Measurements from ENCODE around the gene PBX1.

The PBX1 gene

GRCh38 chr1:164780863-164781262 is 221.9 kb downstream of the PBX1 start:
- no peak for DNase-seq (ENCODE audit: low read depth)

GRCh38 chr1:164781972-164782371 is 223.0 kb downstream of the PBX1 start:
- DNase-seq (ENCODE audit: low read depth): no peak

DNA sequence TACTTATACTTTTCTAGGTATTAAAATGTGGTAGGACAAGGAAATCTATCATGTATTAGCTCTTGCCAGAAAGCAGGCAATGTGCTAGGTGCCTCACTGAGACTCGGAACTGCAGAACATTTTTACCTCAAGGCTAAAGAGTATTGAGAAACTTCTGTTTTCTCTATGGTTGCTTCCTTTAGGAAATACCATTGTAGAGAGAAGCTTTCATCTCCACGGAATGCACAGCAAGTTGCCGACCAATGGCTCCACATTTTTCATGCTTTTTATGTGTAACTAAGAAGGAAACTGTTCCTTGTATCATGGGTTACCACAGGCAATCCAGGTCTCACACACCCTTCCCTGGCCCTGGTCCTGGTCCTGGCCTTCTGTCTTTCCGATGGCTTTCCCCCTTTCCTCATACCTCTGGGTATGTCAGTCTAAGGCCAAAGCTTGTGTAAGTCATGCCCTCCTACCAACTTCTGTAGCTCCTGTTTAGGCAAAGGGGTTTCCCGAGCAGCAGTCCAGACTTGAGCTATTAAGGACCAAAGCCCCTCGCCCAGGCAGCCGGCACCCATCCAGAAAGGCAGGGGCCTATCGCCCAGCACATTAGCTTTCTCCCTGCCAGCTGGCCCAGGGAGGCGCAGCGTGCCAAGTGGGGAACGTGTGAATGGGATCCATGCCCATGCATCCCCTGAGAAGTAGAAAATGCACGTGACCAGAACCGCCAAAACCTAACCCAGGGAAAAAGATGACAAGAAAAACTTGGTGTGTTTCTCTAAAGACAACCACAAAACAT is 225.0 kb downstream of the PBX1 start:
- DNase-seq (ENCODE audit: low read depth): no peak

DNA sequence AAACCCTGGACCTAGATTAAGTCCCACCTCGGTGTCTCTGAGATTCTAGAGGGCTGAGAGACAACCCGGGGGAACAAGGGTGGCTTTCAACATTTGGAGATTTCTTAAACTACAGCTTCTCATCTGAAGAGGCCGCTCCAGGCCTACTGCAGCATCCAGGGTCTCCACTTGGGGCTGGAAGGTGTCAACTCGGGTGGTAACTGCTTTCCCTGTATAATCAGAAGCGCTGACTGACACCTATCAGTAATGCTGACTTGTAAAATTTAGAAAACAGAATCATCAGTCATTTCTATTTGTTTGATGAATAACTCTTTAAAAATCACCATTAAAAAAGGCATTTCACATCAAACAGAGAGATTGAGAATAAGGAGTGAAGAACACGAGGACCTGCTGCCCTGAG is 226.0 kb downstream of the PBX1 start:
- DNase-seq (ENCODE audit: low read depth): no peak

- DNase-seq (ENCODE audit: low read depth): no peak
Measured at GRCh38 chr1:164785841-164786534, 227.0 kb downstream of the PBX1 start.

DNA sequence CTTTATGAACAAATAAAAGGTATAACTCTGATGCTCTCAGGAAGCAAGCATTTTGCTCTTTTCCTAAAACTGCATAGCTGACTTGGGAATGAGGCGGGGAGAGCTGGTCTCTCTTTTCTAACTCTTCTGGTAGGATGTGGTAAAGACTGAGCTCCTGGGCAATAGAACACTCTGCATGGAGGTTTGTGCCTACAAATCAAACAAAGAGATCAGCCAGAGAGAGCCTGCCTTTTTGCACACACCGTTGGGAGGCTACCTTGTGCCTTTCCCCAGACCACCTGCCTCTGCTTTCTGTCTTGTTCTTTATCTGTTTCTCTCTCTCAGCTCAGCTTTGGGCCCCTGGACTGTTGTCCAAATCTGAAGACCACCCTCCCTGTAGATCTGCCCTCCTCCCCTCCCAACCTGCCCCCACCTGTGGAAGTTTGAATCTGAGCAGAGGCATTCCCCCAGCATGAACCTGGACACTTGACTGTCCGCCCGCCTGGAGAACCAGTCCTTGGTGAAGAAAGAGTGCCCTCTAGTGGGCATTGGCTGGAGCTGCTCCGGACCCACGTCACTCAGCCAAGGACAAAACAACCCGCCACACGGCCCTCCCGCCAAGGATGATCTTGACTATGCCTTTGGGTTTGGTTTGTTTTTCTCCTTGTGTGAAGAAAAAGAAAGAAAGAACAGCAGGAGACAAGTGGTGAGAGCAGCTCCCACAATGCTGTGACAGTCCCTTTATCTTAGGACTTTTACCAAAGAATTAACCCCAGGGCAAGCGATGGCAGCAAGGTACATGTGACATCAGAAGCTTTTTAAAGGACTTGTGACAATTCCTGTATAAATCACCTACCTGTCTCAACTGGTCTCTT is 228.2 kb downstream of the PBX1 start:
- DNase-seq (ENCODE audit: low read depth): peak; percentile 36

- no peak for DNase-seq (ENCODE audit: low read depth)
Measured at GRCh38 chr1:164787834-164788231, 228.8 kb downstream of the PBX1 start.

DNA sequence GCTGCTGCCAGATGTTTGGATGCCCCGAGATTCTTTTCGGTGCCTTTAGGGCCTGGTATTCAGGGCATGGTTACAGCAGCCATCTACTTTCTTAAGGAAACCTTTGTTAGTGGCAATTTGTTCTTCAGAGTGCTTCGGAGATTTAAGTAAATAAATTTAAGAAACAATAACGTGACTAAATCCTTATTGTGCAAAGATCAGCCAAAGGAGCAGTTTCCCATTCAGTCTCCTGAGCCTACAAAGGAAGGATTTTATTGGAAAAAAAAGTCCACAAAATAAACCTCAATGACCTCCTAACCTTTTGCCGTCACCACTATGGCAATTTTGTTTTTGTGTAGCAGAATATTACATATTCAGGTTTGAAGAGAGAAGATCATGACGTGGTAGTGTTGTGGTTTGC is 231.1 kb downstream of the PBX1 start:
- no peak for DNase-seq (ENCODE audit: low read depth)

GRCh38 chr1:164792410-164793004 is 233.5 kb downstream of the PBX1 start:
- DNase-seq (ENCODE audit: low read depth): no peak

GRCh38 chr1:164794356-164794755 is 235.4 kb downstream of the PBX1 start:
- no peak for DNase-seq (ENCODE audit: low read depth)

DNA sequence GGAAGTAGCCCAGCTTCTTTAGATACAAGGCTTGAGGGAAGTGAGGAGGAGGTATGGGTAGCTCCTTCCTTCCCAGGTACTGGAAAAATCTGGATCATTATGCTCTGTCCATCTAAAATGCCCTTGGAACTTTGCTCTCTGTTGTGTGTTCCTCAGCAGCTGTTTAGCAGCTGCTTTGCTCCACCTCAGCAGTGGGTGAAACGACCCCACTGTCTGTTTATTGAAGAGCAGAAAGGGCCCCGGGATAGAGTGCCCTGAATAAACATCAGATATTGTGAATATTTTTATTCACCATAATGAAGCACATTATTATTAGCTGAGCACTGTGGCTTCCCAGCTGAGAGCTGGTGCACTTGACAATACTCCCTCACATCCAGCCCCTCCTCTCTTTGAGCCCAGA is 237.9 kb downstream of the PBX1 start:
- DNase-seq (ENCODE audit: low read depth): no peak

- DNase-seq (ENCODE audit: low read depth): no peak
Measured at GRCh38 chr1:164801246-164801731, 242.3 kb downstream of the PBX1 start.

DNA sequence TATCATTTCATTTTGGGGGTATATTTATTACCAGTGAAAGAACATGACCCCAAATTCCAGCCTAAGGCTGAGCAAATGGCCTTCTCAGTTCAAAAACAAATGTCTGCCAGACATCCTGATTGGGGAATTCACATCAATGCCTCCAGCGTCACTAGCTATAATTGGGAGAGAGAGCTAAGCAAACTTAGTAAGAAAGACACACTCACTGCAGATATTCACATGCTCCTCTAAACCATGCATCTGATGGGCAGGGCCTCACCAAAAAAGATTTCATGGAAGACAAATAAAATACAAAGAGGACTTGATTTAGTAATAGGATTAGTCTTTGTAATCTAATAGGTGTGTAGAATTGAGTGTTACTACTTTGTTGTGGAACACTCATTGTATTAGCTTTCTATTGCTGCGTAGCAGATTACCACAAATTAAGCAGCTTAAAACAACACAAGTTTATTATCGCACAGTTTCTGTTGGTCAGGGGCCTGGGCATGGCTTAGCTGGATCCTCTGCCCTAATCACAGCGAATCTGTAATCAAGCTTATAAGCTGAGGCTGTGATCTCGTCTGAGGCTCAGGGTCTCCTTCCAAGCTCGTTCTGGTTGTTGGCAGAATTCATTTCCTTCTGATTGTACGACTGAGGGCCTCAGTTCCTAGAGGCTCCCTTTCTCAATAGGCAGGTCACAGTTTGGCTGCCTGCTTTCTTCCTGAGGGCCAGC is 243.0 kb downstream of the PBX1 start:
- no peak for DNase-seq (ENCODE audit: low read depth)

DNA sequence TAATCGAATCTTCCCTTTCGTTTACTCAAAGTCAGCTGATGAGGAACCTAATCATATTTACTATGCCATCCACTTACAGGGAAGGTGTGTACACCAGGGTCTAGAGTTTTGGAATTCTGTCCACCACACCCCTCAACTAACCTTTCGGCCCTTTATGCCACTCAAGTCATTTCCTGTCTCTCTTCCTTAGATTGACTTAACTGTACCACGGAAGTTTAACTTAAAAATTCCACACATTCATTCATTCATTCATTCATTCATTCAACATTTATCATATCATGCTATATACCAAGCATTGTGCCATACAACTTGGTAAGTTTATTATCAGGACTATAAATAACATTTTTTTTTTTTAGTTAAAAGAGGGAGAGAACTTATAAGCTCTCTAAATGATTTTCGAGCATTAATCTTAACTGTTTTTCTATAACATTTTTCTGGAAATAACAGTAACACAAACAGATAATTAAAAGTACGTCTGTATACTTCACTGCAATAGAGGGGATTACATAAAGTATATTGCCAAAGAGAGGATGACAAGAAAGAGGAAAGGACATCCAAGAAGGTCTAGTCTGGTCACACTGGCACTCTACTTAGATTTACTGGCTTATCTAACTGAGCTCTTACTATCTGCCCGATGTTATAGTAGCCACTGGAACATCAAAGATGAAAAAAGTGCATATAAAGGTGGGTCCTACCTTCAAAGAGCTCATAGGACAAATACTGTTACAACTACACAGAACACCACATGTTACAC is 243.7 kb downstream of the PBX1 start:
- no peak for DNase-seq (ENCODE audit: low read depth)

- no peak for DNase-seq (ENCODE audit: low read depth)
Measured at GRCh38 chr1:164803366-164803765, 244.4 kb downstream of the PBX1 start.

DNA sequence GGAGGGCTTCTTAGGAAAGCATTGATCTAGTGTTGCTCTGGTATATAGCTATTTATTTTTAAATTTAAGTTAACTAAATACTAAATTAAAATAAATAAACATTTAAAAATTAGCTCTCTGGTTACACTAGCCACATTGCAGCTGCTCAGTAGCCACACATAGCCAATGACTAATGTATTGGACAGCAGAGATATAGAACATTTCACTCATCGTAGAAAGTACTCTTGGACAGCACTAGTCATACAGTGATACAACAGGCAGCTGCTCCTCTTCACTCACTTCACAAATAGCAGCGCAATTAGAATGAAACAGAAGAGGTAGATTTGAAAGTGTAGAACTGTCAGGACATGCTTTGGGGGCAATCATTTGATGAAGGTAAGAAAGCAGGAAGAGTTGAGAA is 245.4 kb downstream of the PBX1 start:
- no peak for DNase-seq (ENCODE audit: low read depth)

DNA sequence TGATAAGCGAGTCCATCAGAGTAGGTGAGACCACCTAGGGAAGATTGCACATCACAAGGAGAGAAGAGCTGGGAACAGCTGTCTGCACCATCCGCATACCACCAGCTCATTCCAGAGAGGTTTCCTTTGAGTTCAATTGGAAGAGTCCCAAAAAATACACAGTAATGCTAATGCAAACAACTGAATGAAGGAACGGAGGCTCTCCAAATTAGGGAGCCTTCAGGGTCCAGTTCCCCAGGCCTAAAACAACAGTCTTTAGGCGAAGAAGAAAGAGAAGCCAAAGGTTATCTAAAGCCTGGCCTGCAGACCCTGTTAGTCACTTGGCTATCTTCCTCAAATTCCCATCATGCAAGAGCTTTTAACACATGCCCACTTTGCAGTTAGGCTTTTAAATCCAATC is 246.4 kb downstream of the PBX1 start:
- DNase-seq (ENCODE audit: low read depth): no peak

- DNase-seq (ENCODE audit: low read depth): no peak
Measured at GRCh38 chr1:164806531-164806930, 247.5 kb downstream of the PBX1 start.

DNA sequence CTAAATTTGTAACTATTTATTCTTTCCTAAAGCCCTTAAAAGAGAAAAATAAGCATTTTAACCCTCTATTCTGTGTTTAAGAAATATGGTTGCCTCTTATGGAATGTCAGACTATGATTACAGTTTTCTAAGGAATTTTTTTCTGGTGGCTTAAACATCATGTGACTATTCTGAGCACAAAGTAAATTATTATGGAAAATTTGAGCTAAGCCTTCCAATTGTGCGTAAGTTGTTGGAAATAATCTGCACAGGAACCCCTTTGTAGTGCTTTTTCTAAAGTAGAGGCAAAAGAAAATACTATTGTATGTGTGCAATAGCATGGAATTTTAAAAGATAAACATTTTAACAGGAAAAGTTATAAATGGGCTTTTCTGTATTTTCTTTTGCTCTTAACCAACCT is 254.8 kb downstream of the PBX1 start:
- DNase-seq (ENCODE audit: low read depth): no peak

- no peak for DNase-seq (ENCODE audit: low read depth)
Measured at GRCh38 chr1:164821648-164822047, 262.7 kb downstream of the PBX1 start.

Data from stimulated activated CD8-positive, alpha-beta memory T cell treated with anti-CD3 and anti-CD28 coated beads, Interleukin-7, amount 100 ng/mL, for 24 hours (primary cell).